DMS53 treated with DMSO at 0.1 percent for 48 hours (cell line): ENCODE measurements around the gene GRB10.
"Not testable (repeated sequence)": the region's sequence is repeated elsewhere in the genome, so short reads cannot be mapped to it uniquely, and the experiment has no call there.

Source experiments
- DNase-seq: peaks from one replicate; lab custom pipeline; 2025; ENCODE audit not compliant: unreplicated experiment; lab: John Stamatoyannopoulos, UW

The GRB10 gene

DNA sequence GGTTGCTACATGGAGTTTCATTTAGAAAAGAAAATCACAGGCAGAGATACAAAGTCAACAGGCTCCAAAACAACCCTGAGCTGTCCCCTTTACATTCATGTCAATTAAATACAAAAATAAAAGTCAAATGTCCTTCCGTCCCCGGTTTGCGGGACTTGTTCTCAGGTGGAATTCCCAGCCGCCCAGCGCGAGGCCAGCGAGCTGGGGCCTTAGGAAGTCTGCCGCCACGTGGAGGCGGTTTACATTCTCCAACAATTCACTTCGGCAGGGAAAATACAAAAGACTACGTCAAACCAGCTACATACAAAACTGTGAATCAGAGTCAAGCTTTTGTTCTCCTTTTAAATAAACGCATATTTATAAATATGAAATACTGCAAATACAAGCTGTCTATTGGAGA is 192.2 kb downstream of the GRB10 start:
- no peak for DNase-seq

- DNase-seq = no peak
Observed at GRCh38 chr7:50589364-50589763, 193.3 kb downstream of the GRB10 start.

GRCh38 chr7:50588937-50589336 is 193.8 kb downstream of the GRB10 start:
- DNase-seq = no peak

DNA sequence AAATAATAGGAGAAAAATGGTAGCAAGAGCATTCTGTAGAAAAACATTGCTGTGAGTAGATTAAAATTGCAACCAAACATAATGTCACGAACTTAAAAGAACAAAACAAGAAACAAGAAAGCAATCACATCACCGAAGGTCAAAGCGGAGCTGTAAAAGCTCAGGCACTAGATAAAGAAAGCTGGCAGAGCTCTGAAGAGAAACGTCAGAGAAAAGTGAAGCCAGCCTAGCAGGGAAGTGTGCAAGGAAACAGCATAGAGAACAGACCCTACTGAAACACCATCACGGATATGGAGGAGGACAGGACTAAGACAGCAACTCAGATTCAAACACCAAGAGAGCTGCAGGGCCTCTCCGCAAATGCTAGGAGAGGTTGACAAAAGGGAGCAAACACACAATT is 195.0 kb downstream of the GRB10 start:
- no peak for DNase-seq

DNA sequence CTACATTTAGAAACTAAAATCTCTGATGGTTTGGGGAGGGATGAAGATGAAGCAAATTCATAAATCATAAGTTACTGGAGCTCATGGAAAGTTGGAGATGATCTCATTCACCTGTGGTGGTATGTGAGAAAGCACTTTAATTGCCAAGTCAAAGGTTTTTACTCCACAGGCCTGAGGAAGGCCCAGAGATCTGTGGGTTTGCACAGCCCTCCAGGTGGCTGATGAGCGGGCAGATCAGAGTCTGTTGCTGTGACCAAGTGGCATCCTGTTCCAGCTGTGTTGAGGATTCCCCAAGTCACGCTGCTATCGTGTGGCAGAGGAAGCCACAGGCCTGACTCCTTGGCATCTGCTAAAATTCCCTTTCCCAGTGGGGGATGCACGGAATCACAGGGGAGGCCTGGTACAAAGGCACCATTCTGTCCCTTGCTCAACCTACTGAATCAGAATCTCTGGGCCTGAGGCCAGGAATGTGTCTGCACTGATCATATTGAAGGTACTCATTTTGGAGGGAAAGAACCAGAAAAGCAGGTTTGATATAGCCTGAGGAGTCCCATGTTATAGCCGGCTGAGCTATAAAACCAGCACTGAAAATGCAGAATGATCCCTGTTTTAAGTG is 197.8 kb downstream of the GRB10 start:
- DNase-seq = peak; percentile 48

- DNase-seq = no peak
Observed at GRCh38 chr7:50584386-50584785, 198.3 kb downstream of the GRB10 start.

- not testable (repeated sequence) for DNase-seq
Observed at GRCh38 chr7:50583295-50583694, 199.4 kb downstream of the GRB10 start.

GRCh38 chr7:50582271-50582670 is 200.4 kb downstream of the GRB10 start:
- not testable (repeated sequence) for DNase-seq

GRCh38 chr7:50580666-50581065 is 202.0 kb downstream of the GRB10 start:
- not testable (repeated sequence) for DNase-seq

DNA sequence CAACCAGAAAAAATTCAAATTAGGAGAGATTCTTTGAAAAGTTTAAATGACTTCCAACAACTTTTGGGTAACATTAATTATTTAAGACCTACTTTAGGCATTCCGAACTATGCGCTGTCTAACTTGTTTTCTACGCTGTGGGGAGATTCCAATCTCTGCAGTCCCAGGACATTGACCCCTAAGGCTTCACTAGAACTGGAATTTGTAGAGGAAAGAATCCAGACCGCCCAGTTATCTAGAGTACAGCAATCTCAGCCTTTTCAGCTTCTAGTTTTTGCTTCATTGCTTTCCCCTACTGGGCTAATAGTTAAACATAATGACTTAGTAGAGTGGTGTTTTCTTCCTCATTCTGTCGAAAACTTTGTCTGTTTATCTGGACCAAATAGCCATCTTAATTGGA is 202.6 kb downstream of the GRB10 start:
- no peak for DNase-seq

GRCh38 chr7:50578105-50578504 is 204.6 kb downstream of the GRB10 start:
- DNase-seq = not testable (repeated sequence)

GRCh38 chr7:50577569-50577968 is 205.1 kb downstream of the GRB10 start:
- no peak for DNase-seq

DNA sequence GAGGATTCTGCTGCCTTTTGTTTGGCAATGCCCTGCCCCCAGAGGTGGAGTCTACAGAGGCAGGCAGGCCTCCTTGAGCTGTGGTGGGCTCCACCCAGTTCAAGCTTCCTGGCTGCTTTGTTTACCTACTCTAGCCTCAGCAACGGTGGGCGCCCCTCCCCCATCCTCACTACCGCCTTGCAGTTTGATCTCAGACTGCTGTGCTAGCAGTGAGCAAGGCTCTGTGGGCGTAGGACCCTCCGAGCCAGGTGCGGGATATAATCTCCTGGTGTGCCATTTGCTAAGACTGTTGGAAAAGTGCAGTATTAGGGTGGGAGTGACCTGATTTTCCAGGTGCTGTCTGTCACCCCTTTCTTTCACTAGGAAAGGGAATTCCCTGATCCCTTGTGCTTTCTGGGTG is 206.3 kb downstream of the GRB10 start:
- not testable (repeated sequence) for DNase-seq

DNA sequence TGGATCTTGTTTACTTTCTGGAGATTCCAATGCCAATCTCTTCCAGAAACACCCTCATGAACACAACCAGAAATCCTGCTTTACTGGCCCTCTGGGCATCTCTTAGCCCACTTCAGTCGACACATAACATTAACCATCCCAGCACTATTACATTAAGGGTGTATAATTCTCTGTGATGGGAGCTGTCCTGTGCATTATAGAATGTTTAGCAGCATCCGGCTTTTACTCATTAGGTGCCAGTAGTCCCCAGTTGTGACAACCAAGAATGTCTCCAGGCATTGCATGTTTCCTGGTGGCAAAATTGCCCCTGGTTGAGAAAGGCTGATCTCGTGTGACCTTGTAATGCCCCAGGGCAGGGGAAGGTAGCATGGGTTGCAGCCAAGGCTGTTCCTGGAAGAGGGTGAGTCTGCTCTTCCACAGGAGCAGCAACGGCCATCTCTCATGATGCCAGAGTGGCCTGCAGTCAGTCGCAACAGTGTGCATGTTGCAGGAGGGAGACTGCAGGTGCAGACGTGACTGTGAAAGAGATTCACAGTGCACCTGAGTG is 214.9 kb downstream of the GRB10 start:
- no peak for DNase-seq

- no peak for DNase-seq
Observed at GRCh38 chr7:50565977-50566376, 216.7 kb downstream of the GRB10 start.

DNA sequence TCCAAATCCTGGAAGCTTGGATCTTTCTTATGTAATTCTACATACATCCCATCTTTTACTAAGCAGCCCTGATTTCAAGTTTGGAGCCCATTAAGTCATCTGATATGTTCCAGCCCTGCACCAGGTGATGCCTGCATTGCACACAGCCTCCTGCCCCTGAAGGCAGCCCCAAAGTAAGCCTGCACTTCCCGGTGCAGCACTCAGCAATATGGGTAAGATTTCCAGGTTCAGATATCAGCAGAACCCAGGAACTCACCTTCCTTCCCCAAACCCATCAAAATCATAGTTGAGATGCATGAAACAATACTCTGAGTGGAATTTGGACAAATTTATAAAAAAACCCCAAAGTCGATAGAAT is 217.2 kb downstream of the GRB10 start:
- no peak for DNase-seq

DNA sequence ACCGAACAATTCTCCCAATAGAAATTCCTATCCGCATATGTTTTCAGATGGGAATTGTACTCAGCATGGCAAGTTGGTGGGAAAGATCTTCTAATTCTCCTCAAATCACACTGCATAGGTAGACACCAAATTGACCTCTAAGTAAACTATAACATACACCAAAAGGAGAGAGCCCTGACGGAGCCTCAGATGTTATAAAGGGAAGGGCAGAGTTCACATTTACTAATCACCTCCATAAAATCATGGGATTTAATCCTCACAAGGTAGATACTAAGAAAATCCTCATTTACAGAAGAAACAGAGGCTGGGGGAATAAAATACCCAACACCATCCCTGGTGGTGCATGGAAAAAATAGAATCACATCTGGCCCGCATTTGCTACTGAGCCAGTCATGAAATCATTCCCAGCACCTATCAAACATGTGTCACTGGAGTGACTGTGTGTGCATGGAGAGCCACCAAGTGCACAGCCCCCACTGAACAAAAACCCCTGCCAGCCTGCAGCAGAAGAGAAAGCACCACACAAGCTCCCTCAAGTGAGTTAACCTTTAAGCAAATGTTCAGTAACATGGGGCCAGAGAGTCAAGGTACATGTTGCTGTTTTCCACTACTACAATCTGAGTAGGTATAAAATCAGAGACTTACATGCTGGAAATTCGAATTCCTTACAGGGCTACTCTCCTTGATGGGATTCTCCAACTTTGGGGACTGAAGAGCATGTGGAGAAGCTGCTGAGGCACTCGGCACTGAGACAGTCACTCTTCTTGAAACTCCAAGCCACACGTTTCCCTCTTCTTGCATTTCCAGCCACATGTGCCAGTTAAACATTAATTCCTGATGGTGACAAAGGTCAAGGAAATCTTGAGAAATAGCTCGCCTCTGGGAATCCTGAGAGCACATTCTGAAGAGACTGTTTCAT is 217.8 kb downstream of the GRB10 start, which contains the start of gene DDC:
DDC (minus strand) TSS at position 766 of the 919 bp plus-strand sequence. CDS start 21,320 bp downstream, outside the sequence.
- DNase-seq = peak; percentile 51

- DNase-seq = peak; percentile 40
Observed at GRCh38 chr7:50564171-50564570, 218.5 kb downstream of the GRB10 start.

- peak; percentile 15 for DNase-seq
Observed at GRCh38 chr7:50562136-50562535, 220.6 kb downstream of the GRB10 start.

DNA sequence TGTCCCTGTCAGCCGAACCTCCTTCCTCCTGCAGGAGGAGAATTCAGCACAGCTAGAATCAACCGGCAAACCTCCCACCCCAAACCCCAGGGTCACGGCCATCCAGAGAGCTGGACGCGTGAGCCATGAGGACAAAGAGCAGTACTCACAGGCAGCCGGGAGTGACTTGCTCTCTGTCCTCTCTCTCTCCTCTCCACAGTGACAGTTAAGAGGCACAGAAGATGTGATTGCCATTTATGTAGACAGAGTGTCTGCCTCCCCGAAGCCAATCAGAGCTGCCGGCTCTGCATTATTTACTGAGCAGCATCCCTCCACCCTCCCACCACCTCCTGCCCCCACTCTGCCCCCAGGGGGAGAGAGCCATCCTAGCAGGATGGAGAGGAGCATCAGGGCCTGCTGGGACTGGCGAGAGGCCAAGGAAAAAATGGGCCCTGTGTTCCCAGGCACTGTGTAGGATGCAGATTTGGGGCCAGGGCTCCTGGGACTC is 221.8 kb downstream of the GRB10 start:
- DNase-seq = peak; percentile 34

DNA sequence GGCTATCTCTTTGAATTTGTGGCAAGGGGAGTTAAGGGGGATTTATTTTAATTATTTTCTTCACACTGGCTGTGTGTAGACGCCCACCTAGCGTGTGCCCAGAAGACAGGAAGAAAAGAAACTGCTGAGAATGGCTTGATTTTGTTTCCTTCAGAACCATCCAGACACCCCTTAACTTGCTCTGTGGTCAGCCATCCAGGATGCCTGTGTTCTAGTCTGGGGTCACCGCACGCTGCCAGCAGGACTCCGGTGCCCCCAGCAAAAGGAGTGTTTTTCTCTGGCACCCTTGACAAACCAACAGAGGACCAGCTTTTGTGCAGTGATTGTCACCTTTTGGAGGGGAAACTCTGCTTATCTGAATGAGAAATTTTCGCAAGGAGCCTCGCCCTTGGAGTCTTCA is 222.8 kb downstream of the GRB10 start:
- DNase-seq = no peak
